ENCODE measurements around the gene CADPS2. TPM values are rescaled to one million over a fixed set of nuclear protein-coding genes. Genes with fewer than 3 reads are reported as not detected.
A peak's percentile ranks its signal among the peaks of the same experiment; 100 is the strongest.
"Not testable (repeated sequence)": the region's sequence is repeated elsewhere in the genome, so short reads cannot be mapped to it uniquely, and the experiment has no call there.

The CADPS2 gene
- total and polyA plus RNA-seq, 8 donors, result 7.0 to 57.8 (median 29.7) TPM

- 66 to 78% (median 69%) methylated on average over 2 of the region's 2 CpGs for WGBS, 5 donors
- no peak for TF ChIP-seq EP300 (IDR thresholded peaks at IDR 0.05)
- TF ChIP-seq CTCF (IDR thresholded peaks at IDR 0.05), result no peak
- TF ChIP-seq POLR2A (IDR thresholded peaks at IDR 0.05), result no peak
- TF ChIP-seq POLR2AphosphoS5 (IDR thresholded peaks at IDR 0.05), result no peak
- intact Hi-C loops (cut with DNase I; ENCODE audit: low total_unique reads), result no loop called here
Observed at GRCh38 chr7:122651451-122651850, 234.8 kb downstream of the CADPS2 start.

GRCh38 chr7:122643250-122643649 is 243.0 kb downstream of the CADPS2 start:
- DNase-seq, result no peak
- WGBS, 5 donors, result 78 to 88% (median 84%) methylated on average over 1 of the region's 1 CpG

More at GRCh38 chr7:122651451-122651850, 234.8 kb downstream of the CADPS2 start:
- no peak overlapping the region for H3K4me3 ChIP-seq
- DNase-seq, result no peak
- H3K27me3 ChIP-seq, result no peaks in the 10 kb centered on the region
- peaks cover 5 to 24% (median 11%) of the 10 kb centered on the region in 4 donors for H3K4me1 ChIP-seq
- H3K36me3 ChIP-seq, result no peaks in the 10 kb centered on the region
- H3K9me3 ChIP-seq, result no peaks in the 10 kb centered on the region
- no peak overlapping the region for H3K27ac ChIP-seq

GRCh38 chr7:122638459-122638858 is 247.8 kb downstream of the CADPS2 start:
- H3K27ac ChIP-seq, result no peak overlapping the region
- WGBS, 5 donors, result 78 to 91% (median 82%) methylated on average over 1 to 2 of the region's 2 CpGs
- intact Hi-C loops (cut with DNase I; ENCODE audit: low total_unique reads), result no loop called here
- DNase-seq, result no peak
- TF ChIP-seq CTCF (IDR thresholded peaks at IDR 0.05) (no peak), POLR2A (IDR thresholded peaks at IDR 0.05) (no peak), EP300 (IDR thresholded peaks at IDR 0.05) (no peak), POLR2AphosphoS5 (IDR thresholded peaks at IDR 0.05) (no peak)
- H3K27me3 ChIP-seq, result no peaks in the 10 kb centered on the region
- no peaks in the 10 kb centered on the region for H3K36me3 ChIP-seq
- H3K4me3 ChIP-seq, result no peak overlapping the region
- H3K4me1 ChIP-seq, result no peaks in the 10 kb centered on the region
- H3K9me3 ChIP-seq, result no peaks in the 10 kb centered on the region

More at GRCh38 chr7:122643250-122643649, 243.0 kb downstream of the CADPS2 start:
- H3K27ac ChIP-seq, result no peak overlapping the region
- intact Hi-C loops (cut with DNase I; ENCODE audit: low total_unique reads), result no loop called here
- no peak overlapping the region for H3K4me3 ChIP-seq
- no peak for TF ChIP-seq CTCF (IDR thresholded peaks at IDR 0.05)
- no peak for TF ChIP-seq POLR2AphosphoS5 (IDR thresholded peaks at IDR 0.05)
- no peak for TF ChIP-seq EP300 (IDR thresholded peaks at IDR 0.05)
- TF ChIP-seq POLR2A (IDR thresholded peaks at IDR 0.05), result no peak
- H3K27me3 ChIP-seq, result no peaks in the 10 kb centered on the region
- no peaks in the 10 kb centered on the region for H3K36me3 ChIP-seq
- no peaks in the 10 kb centered on the region for H3K9me3 ChIP-seq
- no peaks in the 10 kb centered on the region for H3K4me1 ChIP-seq

GRCh38 chr7:122637784-122638183 is 248.5 kb downstream of the CADPS2 start:
- Histone ChIP-seq H3K36me3 (no peaks in the 10 kb centered on the region), H3K9me3 (no peaks in the 10 kb centered on the region), H3K27me3 (no peaks in the 10 kb centered on the region), H3K27ac (peak overlapping the region in 1 of 5 donors; percentile 7), H3K4me3 (no peak overlapping the region), H3K4me1 (no peaks in the 10 kb centered on the region)
- DNase-seq, result peak in 1 of 2 donors; percentile 28
- intact Hi-C loops (cut with DNase I; ENCODE audit: low total_unique reads), result no loop called here
- TF ChIP-seq POLR2A (IDR thresholded peaks at IDR 0.05) (no peak), POLR2AphosphoS5 (IDR thresholded peaks at IDR 0.05) (no peak), CTCF (IDR thresholded peaks at IDR 0.05) (no peak), EP300 (IDR thresholded peaks at IDR 0.05) (no peak)
- 62 to 83% (median 72%) methylated on average over 2 of the region's 2 CpGs for WGBS, 5 donors

GRCh38 chr7:122635481-122635880 is 250.8 kb downstream of the CADPS2 start:
- 88 to 97% (median 93%) methylated on average over 2 of the region's 2 CpGs for whole genome bisulfite sequencing, 5 donors

More at GRCh38 chr7:122635481-122635880, 250.8 kb downstream of the CADPS2 start:
- H3K27me3 ChIP-seq; H3K27ac ChIP-seq; intact Hi-C loops (cut with DNase I; ENCODE audit: low total_unique reads); H3K36me3 ChIP-seq; H3K4me3 ChIP-seq; DNase-seq; H3K4me1 ChIP-seq; H3K9me3 ChIP-seq: not testable (repeated sequence)
